ENCODE measurements around the gene AHSG.

- TF ChIP-seq, protein P1, sequence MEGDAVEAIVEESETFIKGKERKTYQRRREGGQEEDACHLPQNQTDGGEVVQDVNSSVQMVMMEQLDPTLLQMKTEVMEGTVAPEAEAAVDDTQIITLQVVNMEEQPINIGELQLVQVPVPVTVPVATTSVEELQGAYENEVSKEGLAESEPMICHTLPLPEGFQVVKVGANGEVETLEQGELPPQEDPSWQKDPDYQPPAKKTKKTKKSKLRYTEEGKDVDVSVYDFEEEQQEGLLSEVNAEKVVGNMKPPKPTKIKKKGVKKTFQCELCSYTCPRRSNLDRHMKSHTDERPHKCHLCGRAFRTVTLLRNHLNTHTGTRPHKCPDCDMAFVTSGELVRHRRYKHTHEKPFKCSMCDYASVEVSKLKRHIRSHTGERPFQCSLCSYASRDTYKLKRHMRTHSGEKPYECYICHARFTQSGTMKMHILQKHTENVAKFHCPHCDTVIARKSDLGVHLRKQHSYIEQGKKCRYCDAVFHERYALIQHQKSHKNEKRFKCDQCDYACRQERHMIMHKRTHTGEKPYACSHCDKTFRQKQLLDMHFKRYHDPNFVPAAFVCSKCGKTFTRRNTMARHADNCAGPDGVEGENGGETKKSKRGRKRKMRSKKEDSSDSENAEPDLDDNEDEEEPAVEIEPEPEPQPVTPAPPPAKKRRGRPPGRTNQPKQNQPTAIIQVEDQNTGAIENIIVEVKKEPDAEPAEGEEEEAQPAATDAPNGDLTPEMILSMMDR (IDR thresholded peaks at IDR 0.05) = no peak
- TF ChIP-seq POLR2A (IDR thresholded peaks at IDR 0.05) = no peak
Observed at GRCh38 chr3:186626254-186626847, 13.5 kb downstream of the AHSG start.
